HG03095 (cell line): ENCODE results near the gene B3GNT5.

Experiments
- ATAC-seq: cut with Tn5 transposase; IDR thresholded peaks from one replicate; pipeline ENCODE4 v1.9.1; 2021; ENCODE audit warnings: moderate library complexity; ENCODE audit not compliant: unreplicated experiment

Gene B3GNT5, protein sequence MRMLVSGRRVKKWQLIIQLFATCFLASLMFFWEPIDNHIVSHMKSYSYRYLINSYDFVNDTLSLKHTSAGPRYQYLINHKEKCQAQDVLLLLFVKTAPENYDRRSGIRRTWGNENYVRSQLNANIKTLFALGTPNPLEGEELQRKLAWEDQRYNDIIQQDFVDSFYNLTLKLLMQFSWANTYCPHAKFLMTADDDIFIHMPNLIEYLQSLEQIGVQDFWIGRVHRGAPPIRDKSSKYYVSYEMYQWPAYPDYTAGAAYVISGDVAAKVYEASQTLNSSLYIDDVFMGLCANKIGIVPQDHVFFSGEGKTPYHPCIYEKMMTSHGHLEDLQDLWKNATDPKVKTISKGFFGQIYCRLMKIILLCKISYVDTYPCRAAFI

DNA sequence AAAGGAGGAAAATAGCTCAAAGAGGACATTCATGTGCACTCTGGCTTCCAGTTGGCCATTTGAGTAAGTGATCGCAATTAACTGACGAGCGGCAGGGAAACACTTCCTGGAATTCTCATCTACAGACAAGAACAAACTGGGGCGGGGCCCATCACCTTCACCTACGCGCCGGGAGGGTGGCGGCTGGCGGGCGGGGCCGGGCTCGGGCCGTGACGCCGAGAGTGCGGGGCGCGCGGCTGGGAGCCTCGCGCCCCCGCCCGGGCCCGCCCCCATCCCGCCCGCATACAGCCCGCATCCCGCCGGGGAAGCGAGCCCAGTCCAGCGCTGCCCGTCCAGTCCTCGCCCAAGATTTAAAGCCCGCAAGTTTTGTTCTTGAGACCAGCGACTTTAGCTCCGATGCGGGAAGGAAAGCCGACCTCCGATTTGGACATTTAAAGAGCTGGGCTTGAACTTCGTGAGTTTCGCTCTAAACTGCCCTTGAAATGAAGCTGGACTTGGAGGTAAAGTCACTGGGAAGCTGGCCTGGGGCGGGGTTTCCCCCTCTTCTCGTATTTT, at the start of gene B3GNT5:
Gene B3GNT5 (plus strand): TSS at position 281 of the 555 bp plus-strand sequence. CDS start 16,546 bp downstream, outside the sequence.
- ATAC-seq, result no peak

DNA sequence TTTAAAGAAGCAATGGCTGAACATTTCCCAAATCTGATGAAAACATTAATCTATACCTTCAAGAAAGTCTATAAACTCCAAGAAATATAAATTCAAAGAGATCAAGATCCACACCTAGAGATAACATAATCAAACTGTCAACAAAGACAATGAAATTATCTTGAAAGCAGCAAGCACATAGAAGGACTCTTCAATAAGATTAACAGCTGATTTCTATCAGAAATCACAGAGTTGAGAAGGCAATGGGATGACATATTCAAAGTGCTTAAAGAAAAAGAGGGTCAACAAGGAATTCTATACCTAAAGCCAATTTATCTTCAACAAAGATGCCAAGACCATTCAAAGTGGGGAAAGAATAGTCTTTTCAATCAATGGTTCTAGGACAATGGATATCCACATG, 49.4 kb upstream of the B3GNT5 start:
- ATAC-seq, result no peak

DNA sequence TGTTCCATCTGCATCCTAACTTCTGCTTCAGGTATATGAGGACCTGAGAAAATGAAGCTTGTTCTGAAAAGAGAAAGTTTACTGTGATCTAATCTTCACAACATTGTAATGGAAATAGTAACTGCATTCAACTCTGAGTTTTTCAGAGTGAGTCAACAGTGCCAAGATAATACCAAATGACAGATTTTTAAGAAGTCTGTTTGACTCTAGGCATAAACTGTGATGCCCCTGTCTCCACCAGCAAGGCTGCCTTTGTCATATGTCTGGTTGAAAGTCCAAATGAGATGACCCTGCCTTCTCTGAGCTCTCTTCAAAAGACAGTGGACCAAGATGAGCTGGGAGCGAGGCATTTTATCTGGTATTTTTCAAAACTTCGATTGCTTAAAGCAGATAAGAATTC, 44.8 kb upstream of the B3GNT5 start:
- no peak for ATAC-seq

DNA sequence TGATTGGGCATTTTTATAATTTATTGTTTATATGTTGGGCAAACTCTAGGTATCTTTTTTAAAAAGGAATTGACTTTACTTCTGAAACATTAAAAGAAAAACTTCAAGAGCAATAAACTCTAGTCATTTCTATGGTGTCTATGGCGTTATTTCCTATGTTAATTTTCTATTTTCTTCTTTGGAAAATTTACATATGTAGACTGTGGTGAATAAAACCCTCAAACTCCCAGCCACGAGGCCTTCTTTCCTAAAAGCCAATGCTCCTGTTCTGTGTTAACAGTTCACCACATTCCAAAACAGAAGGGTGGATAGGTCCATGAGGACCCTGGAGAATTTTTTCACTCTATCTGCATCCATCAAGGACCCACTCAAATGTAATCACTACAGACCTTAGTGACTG, 44.3 kb upstream of the B3GNT5 start:
- no peak for ATAC-seq

DNA sequence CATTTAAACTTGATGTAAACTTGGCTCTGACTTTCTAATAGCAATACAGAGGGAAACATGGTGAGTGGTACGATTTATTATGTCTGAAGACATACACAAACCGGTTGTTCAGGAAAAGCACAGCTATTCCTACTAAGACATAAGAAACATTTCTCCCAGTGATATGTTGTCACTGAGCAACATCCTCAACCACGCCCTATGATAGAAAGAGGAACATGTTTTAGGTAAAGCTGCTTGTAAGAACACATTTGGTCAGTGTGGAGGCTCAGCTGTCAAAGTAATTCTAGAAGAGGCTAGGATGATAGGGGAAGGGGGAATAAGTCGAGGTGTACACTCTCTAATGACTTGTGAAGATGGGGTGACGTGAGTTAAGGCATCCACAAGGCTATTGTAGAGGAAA, 42.7 kb upstream of the B3GNT5 start:
- ATAC-seq, result no peak

DNA sequence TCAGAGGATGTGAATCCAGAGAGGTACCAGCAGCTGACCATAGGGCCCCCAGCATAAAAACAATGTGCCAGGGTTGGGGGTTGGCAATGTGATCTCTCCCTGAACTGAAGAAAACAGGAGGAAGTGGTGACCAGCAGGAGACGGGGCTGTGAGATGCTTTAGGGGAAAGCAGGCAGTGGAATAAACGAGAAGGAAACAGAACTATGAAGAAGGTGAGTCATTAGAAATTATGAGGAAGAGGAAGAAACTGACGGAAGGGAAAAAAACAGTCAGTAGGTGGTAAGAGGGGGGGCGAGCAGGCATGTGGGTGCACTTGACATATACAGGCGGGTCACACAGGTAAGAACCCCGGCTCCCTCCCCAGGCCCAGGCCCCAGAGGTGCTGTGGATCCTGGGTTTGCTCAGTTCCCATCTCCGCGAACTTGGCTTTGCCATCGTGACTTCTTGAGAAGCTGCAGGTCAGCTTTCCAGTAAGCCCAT, 42.2 kb upstream of the B3GNT5 start:
- ATAC-seq, result no peak

DNA sequence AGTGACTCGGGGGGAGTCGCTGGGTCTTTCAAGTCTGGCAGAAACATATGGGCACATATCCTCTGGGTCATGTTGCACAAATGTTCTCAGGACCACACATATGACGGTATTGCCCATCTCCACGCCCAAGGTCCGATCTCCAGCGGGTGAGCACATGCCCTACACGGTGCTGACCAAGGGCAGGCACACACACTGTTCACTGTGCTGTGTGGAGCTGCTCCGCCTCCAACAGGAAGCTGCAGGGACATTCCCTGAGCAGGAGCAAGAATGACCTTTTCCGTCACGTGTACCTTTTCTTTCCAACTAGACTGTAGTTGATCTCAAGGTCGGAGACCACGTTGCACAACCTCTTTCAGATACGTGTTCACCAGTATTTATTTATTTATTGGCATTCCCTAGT, 41.7 kb upstream of the B3GNT5 start:
- ATAC-seq, result no peak

DNA sequence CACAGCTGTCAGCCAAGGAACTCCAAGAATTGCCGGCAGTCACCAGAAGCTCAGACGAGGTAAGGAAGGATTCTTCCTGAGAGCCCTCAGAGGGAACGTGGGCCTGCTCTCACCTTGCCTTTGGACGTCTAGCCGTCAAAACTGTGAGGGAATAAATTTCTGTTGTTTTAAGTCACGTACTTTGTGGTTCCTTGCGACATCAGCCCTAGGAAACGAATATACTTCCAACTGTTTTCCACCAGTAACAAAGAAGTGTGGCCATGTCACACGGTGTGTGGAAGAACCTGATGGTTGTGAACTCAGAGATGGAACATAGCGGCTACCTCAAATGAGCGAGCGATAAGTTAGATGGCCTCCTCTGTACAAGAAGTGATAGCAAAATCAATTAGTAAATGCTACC, 41.0 kb upstream of the B3GNT5 start:
- no peak for ATAC-seq

DNA sequence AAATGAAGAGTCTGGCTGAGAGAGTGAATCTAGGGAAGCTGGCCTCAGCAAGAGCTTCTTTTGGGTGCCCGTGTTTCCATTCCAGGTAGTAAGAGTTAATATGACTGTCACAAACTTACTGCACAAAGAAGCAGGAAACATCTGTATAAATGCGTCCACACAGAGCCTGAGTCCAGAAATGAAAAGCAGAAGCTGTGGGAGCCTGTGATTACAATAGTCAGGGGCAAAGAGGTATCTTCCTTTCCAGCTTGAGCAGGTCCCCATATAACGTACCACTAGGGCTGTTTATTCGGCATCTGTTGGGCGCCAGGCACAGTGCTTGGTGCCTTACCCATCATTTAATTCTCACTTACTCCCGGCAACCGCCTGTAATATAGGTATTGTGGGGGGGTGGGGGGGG, 40.5 kb upstream of the B3GNT5 start:
- no peak for ATAC-seq

DNA sequence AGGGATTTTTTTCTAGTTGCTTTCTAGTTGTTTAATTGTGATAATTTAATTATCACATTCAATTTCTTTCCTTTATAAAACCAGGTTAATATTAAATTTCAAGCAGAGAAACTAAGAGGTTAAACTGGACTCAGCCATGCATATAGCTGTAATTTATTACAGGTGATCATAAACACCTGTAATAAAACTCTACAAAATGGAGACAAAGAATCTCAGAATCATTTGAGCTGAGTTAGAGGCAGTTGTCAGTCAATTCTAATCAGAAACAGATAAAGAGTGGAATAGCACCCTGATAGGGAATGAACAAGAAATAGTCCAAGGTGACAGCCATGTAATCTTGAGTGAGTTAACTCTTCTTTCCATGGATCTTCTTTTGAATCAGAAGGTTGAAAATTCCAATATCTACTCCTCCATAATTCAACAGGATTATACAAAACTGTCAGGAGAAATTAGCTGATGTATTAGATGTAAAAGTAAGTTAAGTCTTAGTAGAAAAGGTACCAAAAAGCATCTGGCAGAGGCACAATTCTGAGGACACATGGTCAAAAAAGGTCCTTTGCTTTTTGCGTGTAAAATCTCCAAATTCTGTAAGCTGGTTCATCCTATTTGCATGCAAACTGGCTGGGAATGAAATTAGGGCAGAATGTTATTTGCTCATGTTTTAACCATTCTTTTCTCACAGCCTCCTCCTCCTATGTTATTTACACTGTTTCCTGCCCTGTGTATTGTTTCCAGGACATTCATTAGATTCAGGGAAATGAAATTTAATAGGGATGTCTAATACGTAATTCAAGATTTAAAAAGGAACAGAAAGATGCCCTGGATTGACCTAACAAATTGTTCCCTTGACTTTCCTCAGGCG, 39.4 kb upstream of the B3GNT5 start:
- ATAC-seq, result no peak

DNA sequence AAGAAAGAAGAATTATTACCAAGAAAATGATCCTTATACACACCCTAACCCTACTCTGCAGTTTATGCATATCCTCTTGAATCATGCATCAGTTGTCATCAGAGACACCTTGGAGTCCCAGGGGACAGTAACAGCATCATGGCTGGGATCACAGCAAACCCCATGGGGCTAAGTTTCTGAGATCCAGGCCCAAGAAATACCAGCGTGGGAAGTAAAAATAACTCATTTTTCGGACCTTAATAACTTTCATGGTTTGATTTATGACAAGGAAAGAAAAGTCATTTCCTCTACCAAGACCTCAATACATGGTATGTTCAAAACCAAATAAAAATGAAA, 38.8 kb upstream of the B3GNT5 start:
- no peak for ATAC-seq

DNA sequence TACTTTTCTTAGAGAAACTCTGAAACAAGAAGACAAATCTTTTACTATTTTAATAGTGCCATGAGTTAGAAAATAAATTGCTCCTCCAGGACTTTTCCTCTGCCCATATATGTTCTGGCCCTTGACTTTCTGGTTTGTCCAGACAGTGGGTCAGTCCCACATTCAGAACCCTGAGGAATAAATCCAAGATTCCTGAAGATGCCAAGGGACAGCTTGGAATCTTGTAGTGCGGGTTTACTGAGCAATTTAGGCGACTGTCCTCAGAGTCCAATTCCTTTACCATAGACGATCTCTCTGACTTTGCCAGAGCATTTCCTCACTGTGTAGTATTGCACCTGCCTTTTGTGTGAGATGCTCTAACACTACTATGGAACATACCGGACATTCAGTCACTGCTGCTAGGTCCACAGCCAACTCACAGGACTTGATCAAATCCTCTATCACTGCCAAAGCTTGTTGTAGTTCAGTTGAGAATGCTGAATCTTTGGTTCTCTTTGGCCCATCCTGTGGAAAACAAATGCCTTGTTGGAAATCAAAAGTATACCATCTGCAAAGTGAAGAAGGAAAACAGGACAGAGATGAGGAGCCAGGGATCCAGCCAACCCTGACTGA, 37.4 kb upstream of the B3GNT5 start:
- no peak for ATAC-seq

DNA sequence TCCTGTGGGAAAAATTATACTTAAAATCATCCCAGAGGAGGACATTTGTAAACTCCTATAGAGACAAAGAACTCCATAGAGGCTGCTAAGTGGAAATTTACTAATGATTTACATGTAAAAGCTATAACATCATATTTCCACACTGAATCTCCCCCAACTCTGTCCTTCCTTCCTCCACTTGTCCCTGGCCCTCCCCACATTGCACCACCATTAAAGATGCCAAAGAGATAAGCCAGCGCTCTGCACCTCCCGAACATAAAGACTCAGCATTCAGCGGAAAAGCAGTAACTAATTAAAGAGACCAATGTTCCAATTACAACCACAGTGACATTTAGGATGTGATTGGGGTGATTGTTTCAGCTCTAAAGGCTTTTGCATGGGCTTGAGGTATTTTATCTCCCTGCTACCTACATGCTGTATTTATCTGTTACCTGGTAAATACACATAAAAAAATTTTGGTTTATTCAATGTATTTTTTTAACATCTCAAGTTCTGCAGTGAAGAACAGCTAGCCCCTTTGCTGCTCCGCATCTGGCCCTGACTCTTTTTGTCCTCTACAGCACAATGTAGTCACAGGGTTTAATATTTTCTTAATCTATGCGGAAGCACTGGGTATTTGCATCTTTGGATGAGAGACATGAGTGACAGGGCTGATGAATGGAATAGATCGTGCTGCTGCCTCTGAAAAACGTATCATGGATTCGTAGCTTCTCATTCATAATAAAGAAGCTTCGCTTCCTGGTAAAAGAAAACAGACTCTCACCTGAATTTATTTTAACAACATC, 35.3 kb upstream of the B3GNT5 start:
- no peak for ATAC-seq

DNA sequence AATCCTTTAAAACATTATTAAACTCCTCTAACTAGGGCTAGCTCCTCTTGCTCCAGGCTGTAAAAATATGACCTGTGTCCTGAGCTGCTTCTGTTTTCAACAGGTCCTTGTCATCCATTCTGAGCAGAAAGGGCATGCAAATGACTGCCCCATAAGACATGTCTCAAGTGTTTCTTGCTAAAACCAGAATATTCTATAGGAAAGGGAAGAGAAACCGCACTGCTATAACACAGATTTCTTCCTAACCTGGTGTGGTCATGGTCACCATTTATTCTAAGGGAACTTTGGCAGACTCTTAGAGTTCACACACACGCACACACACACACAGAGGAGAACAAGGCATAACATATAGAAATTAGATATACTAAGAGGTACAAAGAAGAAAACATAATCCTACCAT, 34.2 kb upstream of the B3GNT5 start:
- no peak for ATAC-seq

DNA sequence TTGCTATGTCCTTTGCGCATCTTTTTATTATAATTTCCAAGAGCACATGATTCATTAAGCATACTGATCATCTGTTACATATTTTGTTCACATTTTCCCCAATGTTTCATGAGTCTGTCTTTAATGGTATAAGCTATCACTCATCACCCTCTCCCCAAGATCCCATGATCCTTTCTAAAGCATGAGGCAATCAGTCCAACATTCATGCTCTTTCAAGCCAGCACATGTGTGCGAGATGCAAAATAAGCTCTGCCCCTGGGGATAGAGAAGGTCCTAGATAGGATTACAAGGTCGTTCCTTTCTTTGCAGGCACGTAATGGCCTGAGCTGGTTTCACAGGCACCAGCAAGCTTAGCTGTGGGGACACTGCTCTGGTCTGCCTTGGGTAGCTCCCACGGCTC, 32.2 kb upstream of the B3GNT5 start:
- no peak for ATAC-seq

DNA sequence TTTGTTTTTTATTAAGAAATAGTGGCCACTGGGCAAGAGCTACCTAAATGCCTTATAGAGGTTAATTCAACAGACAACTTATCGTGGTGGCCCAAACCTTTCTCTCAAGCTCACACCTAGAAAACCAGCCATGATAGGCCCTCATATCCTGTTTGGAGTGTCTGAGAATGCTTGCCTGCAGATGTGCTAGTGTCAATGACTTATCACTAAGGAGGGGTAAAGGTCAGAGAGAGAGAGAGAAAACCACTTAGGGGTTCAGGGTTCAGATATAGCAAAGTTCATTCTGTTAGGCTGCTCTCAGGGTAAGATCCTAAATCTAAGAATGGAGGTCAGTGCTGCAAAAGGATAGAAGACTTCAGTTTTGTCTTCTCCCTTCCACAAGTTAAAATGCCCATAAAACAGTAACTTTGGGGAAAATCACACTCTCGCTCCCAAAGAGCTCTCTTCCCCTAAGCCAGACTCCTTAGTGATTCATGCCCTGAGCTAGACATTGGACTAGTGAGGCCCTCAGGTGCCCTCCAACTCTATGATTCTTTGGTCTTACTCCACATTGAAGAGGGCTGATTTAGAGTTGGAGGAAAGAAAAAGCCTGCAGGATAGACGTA, 30.3 kb upstream of the B3GNT5 start:
- ATAC-seq, result no peak

DNA sequence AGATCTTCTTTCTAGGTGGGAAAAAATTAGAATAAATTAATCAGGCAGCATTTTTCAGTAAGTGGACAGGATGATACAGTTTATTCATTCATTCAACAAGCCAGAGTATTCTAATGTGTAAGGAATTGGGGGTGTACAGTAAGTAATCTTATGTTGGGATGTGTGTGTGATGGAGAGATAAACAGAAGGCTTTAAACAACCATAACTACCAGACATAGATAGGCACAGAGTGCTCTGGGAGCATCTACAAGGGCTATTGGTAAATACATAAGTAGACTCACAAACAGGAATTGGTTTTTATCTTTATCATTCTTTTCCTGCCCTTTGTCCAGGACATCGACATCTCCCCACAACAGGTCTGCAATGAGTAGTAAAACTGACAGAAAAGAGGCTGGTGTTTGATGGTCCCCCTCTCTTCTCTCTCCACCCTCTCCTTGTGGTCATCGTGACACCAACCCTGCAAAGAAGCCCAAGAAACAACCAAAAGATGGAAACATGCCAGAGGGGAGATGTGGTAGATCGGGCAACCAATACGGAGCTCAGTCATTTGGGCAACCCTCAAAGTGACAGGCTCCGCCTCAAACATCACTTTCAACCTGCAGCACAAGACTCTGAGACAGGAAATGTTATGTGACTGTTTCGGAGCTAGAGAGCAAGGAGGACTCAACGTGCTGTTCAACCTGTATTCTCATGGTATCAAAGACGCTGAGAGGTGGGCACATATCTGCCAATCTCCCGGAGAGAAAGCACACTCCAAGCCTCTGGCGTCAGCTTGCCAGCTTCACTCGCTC, 28.7 kb upstream of the B3GNT5 start:
- ATAC-seq, result no peak

DNA sequence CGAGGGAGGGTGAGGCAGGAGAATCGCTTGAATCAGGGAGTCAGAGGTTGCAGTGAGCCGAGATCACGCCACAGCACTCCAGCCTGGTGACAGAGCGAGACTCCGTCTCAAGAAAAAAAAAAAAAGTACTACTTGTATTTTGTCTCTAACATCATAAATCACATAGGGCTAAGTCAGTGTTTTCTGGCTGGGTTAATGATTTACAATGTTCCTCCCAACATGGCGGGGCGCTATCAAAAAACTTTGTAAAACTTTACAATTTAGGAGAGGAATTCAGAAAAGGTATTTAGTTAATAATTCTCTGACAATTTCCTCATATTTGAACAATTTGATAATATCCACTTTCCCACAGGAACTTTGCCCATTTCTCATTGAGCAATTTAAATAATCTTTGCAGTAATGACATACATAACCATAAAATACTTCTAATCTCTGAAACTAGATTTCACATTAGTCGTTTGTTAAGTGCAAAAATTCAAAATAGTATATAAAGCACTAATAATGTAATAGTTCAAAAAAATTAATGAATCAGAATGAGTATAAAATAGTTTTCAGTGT, 26.6 kb upstream of the B3GNT5 start:
- no peak for ATAC-seq

DNA sequence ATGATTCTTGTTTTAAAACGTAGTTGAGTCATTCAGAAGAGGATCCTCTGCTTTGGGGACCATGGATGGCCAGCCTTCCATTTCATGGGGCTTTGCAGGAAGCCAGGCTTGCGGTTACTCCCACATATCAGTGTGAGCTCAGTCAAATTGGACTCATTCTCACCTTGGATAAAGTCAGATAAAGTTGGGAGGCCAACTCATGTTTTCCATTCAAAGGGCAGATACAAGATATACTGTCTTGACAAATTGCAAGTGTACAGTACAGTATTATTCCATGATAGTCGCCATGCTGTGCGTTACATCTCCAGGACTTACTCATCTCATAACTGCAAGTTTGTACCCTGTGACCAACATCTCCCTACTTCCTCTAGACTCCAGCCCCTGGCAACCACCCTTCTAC, 25.5 kb upstream of the B3GNT5 start:
- no peak for ATAC-seq
